HG03066 (cell line): ENCODE measurements around the gene VEZF1.

Source experiments
- ATAC-seq: cut with Tn5 transposase; IDR thresholded peaks from one replicate; pipeline ENCODE4 v1.9.1; 2021; ENCODE audit warnings: low read depth; ENCODE audit not compliant: unreplicated experiment

The VEZF1 gene

GRCh38 chr17:57987581-57988300, at the start of gene VEZF1:
Gene VEZF1 (minus strand): TSS chr17:57988254. CDS start chr17:57988111, 143 bp downstream.
- peak; percentile 60 for ATAC-seq

GRCh38 chr17:58032691-58033415, 44.8 kb upstream of the VEZF1 start:
- no peak for ATAC-seq

GRCh38 chr17:58028578-58028977, 40.5 kb upstream of the VEZF1 start:
- ATAC-seq, result no peak

- no peak for ATAC-seq
These were observed 32.3 kb upstream of the VEZF1 start for GRCh38 chr17:58020401-58020800.

- ATAC-seq, result no peak
These were observed 31.5 kb upstream of the VEZF1 start for GRCh38 chr17:58019521-58019920.

GRCh38 chr17:58019039-58019438, 31.0 kb upstream of the VEZF1 start:
- ATAC-seq, result no peak

- ATAC-seq, result no peak
These were observed 22.2 kb upstream of the VEZF1 start for GRCh38 chr17:58010067-58010799.

GRCh38 chr17:58007781-58008706, 20.0 kb upstream of the VEZF1 start:
- peak; percentile 25 for ATAC-seq

GRCh38 chr17:58006924-58007780, 19.1 kb upstream of the VEZF1 start, which contains the start of gene SRSF1:
Gene SRSF1 (minus strand): TSS chr17:58007246. CDS start chr17:58007137, 109 bp downstream.
- ATAC-seq, result peak; percentile 87

- no peak for ATAC-seq
These were observed 18.5 kb upstream of the VEZF1 start for GRCh38 chr17:58006560-58006923.

GRCh38 chr17:58005728-58006559, 17.9 kb upstream of the VEZF1 start:
- no peak for ATAC-seq

GRCh38 chr17:58005031-58005727, 17.1 kb upstream of the VEZF1 start:
- ATAC-seq, result no peak

GRCh38 chr17:58004060-58004459, 16.0 kb upstream of the VEZF1 start:
- ATAC-seq, result no peak

GRCh38 chr17:58002973-58003372, 14.9 kb upstream of the VEZF1 start:
- no peak for ATAC-seq

GRCh38 chr17:58002154-58002948, 14.3 kb upstream of the VEZF1 start:
- no peak for ATAC-seq

- ATAC-seq, result no peak
These were observed 13.5 kb upstream of the VEZF1 start for GRCh38 chr17:58001461-58002124.
